Transverse colon (tissue), 4 donors: ENCODE measurements around the gene NSD1. TPM values are rescaled to one million over a fixed set of nuclear protein-coding genes. Genes with fewer than 3 reads are reported as not detected.

Source experiments
- DNase-seq: peaks from one replicate; pipeline ENCODE4 v3.0.0-alpha.2; 2019
- H3K27ac ChIP-seq, 4 donors: fragments of 200-600 bp; sonication (generic); 2 replicates each; pipeline ENCODE4 v1.5.1; 2016 to 2018; ENCODE audit warnings: inconsistent platforms in 4 of 4
- H3K27me3 ChIP-seq: fragments of 200-600 bp; sonication (generic); 2 replicates; pipeline ENCODE4 v1.5.1; 2017; ENCODE audit warnings: inconsistent platforms
- H3K36me3 ChIP-seq, 4 donors: fragments of 200-600 bp; sonication (generic); 2 replicates each; pipeline ENCODE4 v1.5.1; 2017 to 2019; ENCODE audit warnings: inconsistent platforms in 4 of 4
- H3K4me1 ChIP-seq, 4 donors: fragments of 200-600 bp; sonication (generic); 2 replicates each; pipeline ENCODE4 v1.5.1; 2017 to 2020; ENCODE audit warnings: inconsistent platforms in 4 of 4
- H3K4me3 ChIP-seq, 4 donors: fragments of 200-600 bp; sonication (generic); 1 replicate in 1 of 4; 2 replicates in 3 of 4; pipeline versions ENCODE4 v1.5.1 to v1.6.1; 2017 to 2019; ENCODE audit warnings: inconsistent platforms in 4 of 4
- H3K9me3 ChIP-seq, 2 donors: fragments of 200-600 bp; sonication (generic); 2 replicates each; pipeline ENCODE4 v1.5.1; 2017 to 2019; ENCODE audit warnings: inconsistent platforms in 2 of 2
- EP300 ChIP-seq: sonication (generic); formaldehyde crosslinking; IDR thresholded peaks from one replicate; pipeline ENCODE4 v1.6.1; 2017; ENCODE audit warnings: antibody characterized with exemption, low read depth
- POLR2A ChIP-seq: fragments of 450-650 bp; IDR thresholded peaks from one replicate; pipeline ENCODE4 v1.6.1; 2016; ENCODE audit warnings: antibody characterized with exemption, mild to moderate bottlenecking, moderate library complexity
- POLR2AphosphoS5 ChIP-seq, 3 donors: sonication (generic); formaldehyde crosslinking; IDR thresholded peaks; one replicate each; pipeline ENCODE4 v1.6.1; 2016; ENCODE audit warnings: antibody characterized with exemption in 3 of 3
- WGBS, 2 donors: methylation state at CpG; one replicate each; pipeline ENCODE4 v1.1.5; 2018; ENCODE audit warnings: low coverage in 1 of 2; 5-methylcytosine and 5-hydroxymethylcytosine counted together
- in situ Hi-C, 4 donors: fragments of 200-750 bp; cut with MboI; loops; one replicate each; pipeline versions ENCODE4 v1.15.0 to v1.15.1; 2017; ENCODE audit warnings: low sequenced_read_pairs in 3 of 4, low pct_ligation_motif_present in 1 of 4, low pct_unique_long_range_greater_than_20kb in 1 of 4
- intact Hi-C: fragments of 100-400 bp; cut with DNase I; formaldehyde crosslinking; loops from one replicate; pipeline ENCODE4 v1.15.1; 2023; ENCODE audit warnings: low total_unique reads
- total RNA-seq, 4 donors: library from RNA; depleted of rRNA; stranded (reverse); fragments of >200 nt; gene quantifications; one replicate each; pipeline ENCODE4 v1.1.0, GENCODE V29; 2016
- TF ChIP-seq, protein P1 (sequence below), 5 experiments: fragments of 200-600 bp in 3 of 5; fragments of 450-650 bp in 2 of 5; sonication (generic) in 3 of 5; IDR thresholded peaks; 1 replicate in 2 of 5; 2 replicates in 3 of 5; pipeline ENCODE4 v1.5.1; 2016 to 2017; ENCODE audit warnings: antibody characterized with exemption in 5 of 5, inconsistent platforms in 3 of 5, mild to moderate bottlenecking in 2 of 5, moderate library complexity in 1 of 5

NSD1 gene
- total RNA-seq, 4 donors from 2014 or later: 32.6 to 84.9 (median 60.7) TPM

DNA sequence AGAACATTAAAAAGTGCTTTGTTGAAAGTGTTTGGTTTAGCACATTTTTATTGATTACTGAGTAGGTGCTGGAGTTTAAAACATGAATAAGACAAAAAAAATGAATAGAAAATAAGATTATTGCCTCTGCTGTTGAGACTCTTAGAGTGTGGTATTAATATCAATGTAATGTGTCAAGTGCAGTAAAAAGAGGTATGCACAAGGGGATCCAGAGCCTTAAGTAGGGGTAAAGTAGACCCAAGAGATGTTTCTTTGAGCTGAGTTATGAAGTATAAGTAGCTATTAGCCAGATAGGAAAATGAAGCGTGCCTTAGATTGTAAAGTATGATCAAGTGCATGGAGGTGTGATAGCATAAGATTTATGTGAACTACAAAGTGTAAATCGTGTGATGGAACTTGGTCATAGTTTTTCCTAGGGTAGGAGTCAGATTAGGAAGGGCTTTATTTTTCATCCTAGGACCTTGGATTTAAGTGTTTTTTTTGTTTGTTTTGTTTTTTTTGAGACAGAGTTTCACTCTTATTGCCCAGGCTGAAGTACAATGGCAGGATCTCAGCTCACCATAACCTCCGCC is 45.2 kb downstream of the NSD1 start:
- Histone ChIP-seq H3K4me3 (no peak overlapping the region), H3K4me1 (peaks cover 0 to 12% (median 0%) of the 10 kb centered on the region in 4 donors), H3K9me3 (no peaks in the 10 kb centered on the region), H3K36me3 (no peaks in the 10 kb centered on the region), H3K27ac (no peak overlapping the region), H3K27me3 (no peaks in the 10 kb centered on the region)
- in situ Hi-C loops (no loop called here), intact Hi-C loops (no loop called here)
- no peak for TF ChIP-seq POLR2A
- TF ChIP-seq POLR2AphosphoS5 (IDR thresholded peaks at IDR 0.05): no peak
- TF ChIP-seq, protein P1, sequence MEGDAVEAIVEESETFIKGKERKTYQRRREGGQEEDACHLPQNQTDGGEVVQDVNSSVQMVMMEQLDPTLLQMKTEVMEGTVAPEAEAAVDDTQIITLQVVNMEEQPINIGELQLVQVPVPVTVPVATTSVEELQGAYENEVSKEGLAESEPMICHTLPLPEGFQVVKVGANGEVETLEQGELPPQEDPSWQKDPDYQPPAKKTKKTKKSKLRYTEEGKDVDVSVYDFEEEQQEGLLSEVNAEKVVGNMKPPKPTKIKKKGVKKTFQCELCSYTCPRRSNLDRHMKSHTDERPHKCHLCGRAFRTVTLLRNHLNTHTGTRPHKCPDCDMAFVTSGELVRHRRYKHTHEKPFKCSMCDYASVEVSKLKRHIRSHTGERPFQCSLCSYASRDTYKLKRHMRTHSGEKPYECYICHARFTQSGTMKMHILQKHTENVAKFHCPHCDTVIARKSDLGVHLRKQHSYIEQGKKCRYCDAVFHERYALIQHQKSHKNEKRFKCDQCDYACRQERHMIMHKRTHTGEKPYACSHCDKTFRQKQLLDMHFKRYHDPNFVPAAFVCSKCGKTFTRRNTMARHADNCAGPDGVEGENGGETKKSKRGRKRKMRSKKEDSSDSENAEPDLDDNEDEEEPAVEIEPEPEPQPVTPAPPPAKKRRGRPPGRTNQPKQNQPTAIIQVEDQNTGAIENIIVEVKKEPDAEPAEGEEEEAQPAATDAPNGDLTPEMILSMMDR (IDR thresholded peaks at IDR 0.05): no peak
- no peak for TF ChIP-seq EP300
- WGBS, 2 donors: 88 to 95% methylated on average over 3 of the region's 3 CpGs
- DNase-seq: no peak

DNA sequence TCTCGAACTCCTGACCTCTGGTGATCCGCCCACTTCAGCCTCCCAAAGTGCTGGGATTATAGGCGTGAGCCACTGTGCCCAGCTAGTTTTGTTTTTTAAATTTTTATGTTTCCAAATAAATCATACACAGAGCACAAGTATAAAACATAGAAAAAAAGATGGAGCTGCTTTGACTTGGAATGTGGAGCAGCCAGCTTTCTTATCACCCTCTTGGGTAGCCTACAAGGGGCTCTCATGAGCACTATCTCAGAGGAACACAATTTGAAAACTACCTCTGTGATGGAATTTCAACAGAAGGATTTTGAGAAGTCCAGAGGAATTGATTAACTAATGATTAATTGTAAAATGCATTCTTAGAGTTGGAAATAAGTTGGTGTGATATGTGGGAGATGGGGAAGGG is 45.9 kb downstream of the NSD1 start:
- no peaks in the 10 kb centered on the region for H3K36me3 ChIP-seq
- TF ChIP-seq POLR2A: no peak
- intact Hi-C loops: no loop called here
- no peaks in the 10 kb centered on the region for H3K9me3 ChIP-seq
- no peak overlapping the region for H3K27ac ChIP-seq
- peaks cover 0 to 12% (median 0%) of the 10 kb centered on the region in 4 donors for H3K4me1 ChIP-seq
- in situ Hi-C loops: no loop called here
- H3K4me3 ChIP-seq: no peak overlapping the region
- no peaks in the 10 kb centered on the region for H3K27me3 ChIP-seq
- no peak for DNase-seq
- 80% methylated on average over 3 of the region's 3 CpGs; no CpG with 5 or more reads in 1 of the 2 donors for WGBS, 2 donors

DNA sequence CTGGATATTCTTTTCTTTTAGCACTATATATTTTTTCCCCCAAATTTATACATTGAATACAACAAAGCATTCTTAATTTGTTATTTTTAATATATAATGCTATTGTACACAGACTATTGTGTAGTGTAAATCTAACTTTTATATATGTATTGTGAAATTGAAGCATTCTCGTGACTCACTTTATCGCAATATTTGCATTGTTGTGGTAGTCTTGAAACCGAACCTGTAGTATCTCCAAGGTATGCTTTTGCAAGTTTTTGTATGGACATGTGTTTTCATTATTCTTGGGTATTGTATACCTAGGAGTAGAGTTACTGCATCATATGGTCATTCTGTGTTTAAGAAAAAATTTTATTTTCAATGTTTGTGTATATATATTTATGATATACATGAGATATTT is 49.6 kb downstream of the NSD1 start:
- H3K9me3 ChIP-seq: no peaks in the 10 kb centered on the region
- peaks cover 0 to 2% (median 0%) of the 10 kb centered on the region in 4 donors for H3K4me1 ChIP-seq
- no peak overlapping the region for H3K4me3 ChIP-seq
- TF ChIP-seq, protein P1 (IDR thresholded peaks at IDR 0.05): no peak
- no peak for TF ChIP-seq POLR2AphosphoS5 (IDR thresholded peaks at IDR 0.05)
- TF ChIP-seq EP300: no peak
- TF ChIP-seq POLR2A: no peak
- in situ Hi-C loops (no loop called here), intact Hi-C loops (no loop called here)
- WGBS, 2 donors: 95% methylated on average over 3 of the region's 3 CpGs
- no peak for DNase-seq
- peaks cover 0 to 6% (median 2%) of the 10 kb centered on the region in 4 donors for H3K36me3 ChIP-seq
- no peaks in the 10 kb centered on the region for H3K27me3 ChIP-seq
- H3K27ac ChIP-seq: no peak overlapping the region

DNA sequence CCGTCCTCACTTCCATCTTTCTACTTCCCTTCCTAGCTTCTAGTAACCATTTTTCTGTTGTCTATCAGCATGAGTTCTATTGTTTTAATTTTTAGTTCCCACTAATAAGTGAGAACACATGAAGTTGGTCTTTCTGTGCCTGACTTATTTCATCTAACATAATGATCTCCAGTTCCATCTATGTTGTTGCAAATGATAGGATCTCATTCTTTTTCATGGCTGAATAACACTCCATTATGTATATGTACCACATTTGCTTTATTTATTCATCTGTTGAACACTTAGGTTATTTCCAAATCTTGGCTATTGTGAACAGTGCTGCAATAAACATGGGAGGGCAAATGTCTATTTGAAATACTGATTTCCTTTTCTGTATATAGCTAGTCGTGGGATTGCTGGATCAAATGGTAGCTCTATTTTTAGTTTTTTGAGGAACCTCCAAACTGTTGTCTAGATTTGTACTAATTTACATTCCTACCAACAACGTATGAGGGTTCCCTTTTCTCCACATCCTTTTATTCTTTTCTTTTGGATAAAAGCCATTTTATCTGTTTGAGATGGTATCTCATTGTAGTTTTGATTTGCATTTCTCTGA is 50.3 kb downstream of the NSD1 start:
- in situ Hi-C loops: no loop called here
- WGBS, 2 donors: 50 to 61% methylated on average over 3 of the region's 3 CpGs
- no peaks in the 10 kb centered on the region for H3K9me3 ChIP-seq

More for the DNA sequence above, 50.3 kb downstream of the NSD1 start:
- DNase-seq: no peak
- H3K27ac ChIP-seq: no peak overlapping the region
- no peak overlapping the region for H3K4me3 ChIP-seq
- no peaks in the 10 kb centered on the region for H3K27me3 ChIP-seq
- peaks cover 0 to 2% (median 0%) of the 10 kb centered on the region in 4 donors for H3K4me1 ChIP-seq
- TF ChIP-seq POLR2A (no peak), EP300 (no peak), POLR2AphosphoS5 (IDR thresholded peaks at IDR 0.05) (no peak)
- TF ChIP-seq, protein P1 (IDR thresholded peaks at IDR 0.05): no peak
- H3K36me3 ChIP-seq: peaks cover 0 to 6% (median 2%) of the 10 kb centered on the region in 4 donors
- intact Hi-C loops: no loop called here
